ENCODE data around the gene POU3F3. TPM values are rescaled to one million over a fixed set of nuclear protein-coding genes. Genes with fewer than 3 reads are reported as not detected.

The POU3F3 gene
- polyA plus RNA-seq, 3 donors: not detected

DNA sequence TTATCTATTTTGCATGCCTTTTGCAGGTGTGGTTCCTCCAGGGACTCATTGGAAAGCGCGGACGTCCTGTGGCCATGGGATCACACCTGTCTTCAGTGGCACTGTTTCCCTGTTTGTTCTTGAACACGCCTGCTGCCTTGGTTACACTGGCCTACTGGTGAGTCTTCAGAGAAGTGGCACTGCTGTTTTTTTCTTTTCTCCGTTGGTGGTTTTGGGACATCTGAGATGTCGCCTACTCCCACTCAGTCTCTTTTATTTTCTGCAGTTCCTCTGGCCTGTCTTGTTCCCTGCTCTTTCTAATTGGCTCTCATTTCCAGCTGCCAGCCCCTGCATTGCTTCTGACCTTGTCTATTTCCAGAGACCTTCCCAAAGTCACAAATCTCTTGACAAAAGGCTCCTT is 35.7 kb upstream of the POU3F3 start:
- H2AFZ ChIP-seq (ENCODE audit: insufficient read depth, low read depth, low read length, poor library complexity, severe bottlenecking): no peak overlapping the region
- H3K79me2 ChIP-seq (ENCODE audit: insufficient read depth, low read length): no peaks in the 10 kb centered on the region
- 96% methylated on average over 6 of the region's 6 CpGs for WGBS (ENCODE audit: insufficient coverage)
- H3K36me3 ChIP-seq (replicated peaks in 1 of 2; ENCODE audit: control insufficient read depth in 1 of 2, insufficient read depth in 2 of 2, low read length in 2 of 2): no peaks in the 10 kb centered on the region
- H3K9ac ChIP-seq (ENCODE audit: insufficient read depth, low read length, poor library complexity, severe bottlenecking): no peak overlapping the region
- DNase-seq: no peak
- no peak overlapping the region for H3K27ac ChIP-seq (ENCODE audit: low read depth in 1 of 2, low read length in 2 of 2)
- no peak overlapping the region for H3K4me3 ChIP-seq (replicated peaks in 1 of 3; ENCODE audit: low read depth in 2 of 3, low read length in 3 of 3)
- Mint-ChIP-seq H3K4me1 (no peaks in the 10 kb centered on the region), H3K4me3 (no peak overlapping the region), H3K9me3 (peaks cover 0 to 3% (median 0%) of the 10 kb centered on the region in 7 donors), H3K27ac (no peak overlapping the region), H3K27me3 (ENCODE audit: low read depth in 3 of 3) (peaks cover 0 to 5% (median 2%) of the 10 kb centered on the region in 3 donors), H3K36me3 (no peaks in the 10 kb centered on the region)
- TF ChIP-seq, protein P1, sequence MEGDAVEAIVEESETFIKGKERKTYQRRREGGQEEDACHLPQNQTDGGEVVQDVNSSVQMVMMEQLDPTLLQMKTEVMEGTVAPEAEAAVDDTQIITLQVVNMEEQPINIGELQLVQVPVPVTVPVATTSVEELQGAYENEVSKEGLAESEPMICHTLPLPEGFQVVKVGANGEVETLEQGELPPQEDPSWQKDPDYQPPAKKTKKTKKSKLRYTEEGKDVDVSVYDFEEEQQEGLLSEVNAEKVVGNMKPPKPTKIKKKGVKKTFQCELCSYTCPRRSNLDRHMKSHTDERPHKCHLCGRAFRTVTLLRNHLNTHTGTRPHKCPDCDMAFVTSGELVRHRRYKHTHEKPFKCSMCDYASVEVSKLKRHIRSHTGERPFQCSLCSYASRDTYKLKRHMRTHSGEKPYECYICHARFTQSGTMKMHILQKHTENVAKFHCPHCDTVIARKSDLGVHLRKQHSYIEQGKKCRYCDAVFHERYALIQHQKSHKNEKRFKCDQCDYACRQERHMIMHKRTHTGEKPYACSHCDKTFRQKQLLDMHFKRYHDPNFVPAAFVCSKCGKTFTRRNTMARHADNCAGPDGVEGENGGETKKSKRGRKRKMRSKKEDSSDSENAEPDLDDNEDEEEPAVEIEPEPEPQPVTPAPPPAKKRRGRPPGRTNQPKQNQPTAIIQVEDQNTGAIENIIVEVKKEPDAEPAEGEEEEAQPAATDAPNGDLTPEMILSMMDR (IDR thresholded peaks at IDR 0.05): no peak
- H4K20me1 ChIP-seq (ENCODE audit: insufficient read depth, low read length): no peaks in the 10 kb centered on the region
- H3K4me1 ChIP-seq (ENCODE audit: control insufficient read depth in 1 of 2, insufficient read depth in 2 of 2, low read length in 2 of 2): no peaks in the 10 kb centered on the region
- no peaks in the 10 kb centered on the region for H3K27me3 ChIP-seq (ENCODE audit: control insufficient read depth in 2 of 2, insufficient read depth in 2 of 2, low read length in 2 of 2)
- intact Hi-C loops (cut with micrococcal nuclease): no loop called here
- no peaks in the 10 kb centered on the region for H3K9me3 ChIP-seq (replicated peaks in 1 of 2; ENCODE audit: control insufficient read depth in 1 of 2, insufficient read depth in 1 of 2, low read length in 2 of 2)
- H3K4me2 ChIP-seq (replicated peaks; ENCODE audit: extremely low read depth, low read length, poor library complexity, severe bottlenecking): no peak overlapping the region

DNA sequence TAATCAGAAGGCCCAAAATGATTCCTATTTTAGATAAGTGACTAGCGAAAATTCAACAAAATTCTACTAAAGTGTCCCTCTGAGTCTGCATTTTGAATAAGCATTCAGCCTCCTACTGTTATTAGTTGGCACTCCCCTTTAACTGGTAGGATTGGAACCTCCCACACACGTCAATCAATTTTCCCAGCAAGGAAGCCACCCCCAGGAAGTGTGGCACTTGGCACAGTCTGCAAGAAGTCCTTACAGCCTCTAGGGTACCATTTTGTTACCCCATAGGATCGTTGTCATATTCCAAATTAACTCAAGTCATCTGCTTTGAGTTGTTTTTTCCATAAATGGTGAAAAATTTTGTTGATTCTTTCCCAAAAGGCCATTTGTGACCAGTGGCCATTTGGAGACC is 33.8 kb upstream of the POU3F3 start:
- intact Hi-C loops (cut with micrococcal nuclease): no loop called here
- Mint-ChIP-seq H3K27ac (no peak overlapping the region), H3K4me1 (no peaks in the 10 kb centered on the region), H3K9me3 (peaks cover 0 to 12% (median 8%) of the 10 kb centered on the region in 7 donors), H3K4me3 (no peak overlapping the region), H3K36me3 (no peaks in the 10 kb centered on the region), H3K27me3 (ENCODE audit: low read depth in 3 of 3) (peaks cover 2 to 5% (median 2%) of the 10 kb centered on the region in 3 donors)
- H3K27ac ChIP-seq (ENCODE audit: low read depth in 1 of 2, low read length in 2 of 2): no peak overlapping the region
- 86% methylated on average over 1 of the region's 3 CpGs for WGBS (ENCODE audit: insufficient coverage)
- no peak overlapping the region for H3K4me2 ChIP-seq (replicated peaks; ENCODE audit: extremely low read depth, low read length, poor library complexity, severe bottlenecking)
- H3K27me3 ChIP-seq (ENCODE audit: control insufficient read depth in 2 of 2, insufficient read depth in 2 of 2, low read length in 2 of 2): no peaks in the 10 kb centered on the region
- H3K4me1 ChIP-seq (ENCODE audit: control insufficient read depth in 1 of 2, insufficient read depth in 2 of 2, low read length in 2 of 2): no peaks in the 10 kb centered on the region
- H3K9ac ChIP-seq (ENCODE audit: insufficient read depth, low read length, poor library complexity, severe bottlenecking): no peak overlapping the region
- H3K36me3 ChIP-seq (replicated peaks in 1 of 2; ENCODE audit: control insufficient read depth in 1 of 2, insufficient read depth in 2 of 2, low read length in 2 of 2): no peaks in the 10 kb centered on the region
- no peaks in the 10 kb centered on the region for H4K20me1 ChIP-seq (ENCODE audit: insufficient read depth, low read length)
- H3K4me3 ChIP-seq (replicated peaks in 1 of 3; ENCODE audit: low read depth in 2 of 3, low read length in 3 of 3): no peak overlapping the region
- no peaks in the 10 kb centered on the region for H3K9me3 ChIP-seq (replicated peaks in 1 of 2; ENCODE audit: control insufficient read depth in 1 of 2, insufficient read depth in 1 of 2, low read length in 2 of 2)
- DNase-seq: no peak
- H3K79me2 ChIP-seq (ENCODE audit: insufficient read depth, low read length): no peaks in the 10 kb centered on the region
- no peak overlapping the region for H2AFZ ChIP-seq (ENCODE audit: insufficient read depth, low read depth, low read length, poor library complexity, severe bottlenecking)
- TF ChIP-seq, protein P1 (IDR thresholded peaks at IDR 0.05): no peak
